ENCODE data around the gene LKAAEAR1.
A peak's percentile ranks its signal among the peaks of the same experiment; 100 is the strongest.

LKAAEAR1 gene

DNA sequence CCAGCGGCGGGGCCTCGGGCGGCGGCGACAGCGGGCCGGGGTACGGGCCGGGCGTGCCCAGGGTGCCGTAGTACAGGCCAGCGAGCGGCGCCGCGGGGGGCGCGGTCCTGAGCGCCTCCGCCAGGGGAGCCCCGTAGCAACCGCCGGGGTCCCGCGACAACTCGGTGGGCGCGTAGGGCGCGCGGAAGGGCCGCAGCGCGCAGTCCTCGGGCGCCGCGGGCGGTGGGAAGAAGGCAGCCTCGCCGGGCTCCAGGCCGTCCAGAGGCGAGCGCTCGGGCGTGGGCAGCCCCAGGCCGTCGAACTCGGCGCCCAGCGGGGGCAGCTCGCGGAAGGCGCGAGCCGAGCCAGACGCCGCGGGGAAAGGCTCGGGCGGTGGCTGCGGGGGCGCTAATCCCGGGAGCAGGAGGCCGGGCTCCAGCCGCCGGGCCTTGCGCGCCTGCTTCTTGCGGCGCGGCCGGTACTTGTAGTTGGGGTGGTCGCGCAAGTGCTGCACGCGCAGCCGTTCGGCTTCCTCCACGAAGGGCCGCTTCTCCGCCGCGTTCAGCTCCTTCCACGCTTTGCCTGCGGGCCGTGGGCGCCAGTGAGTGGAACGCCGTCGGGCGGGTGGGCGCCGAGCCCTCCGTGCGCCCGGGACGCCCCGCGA lies 35.7 kb downstream of the LKAAEAR1 start:
- no peak for DNase-seq

DNA sequence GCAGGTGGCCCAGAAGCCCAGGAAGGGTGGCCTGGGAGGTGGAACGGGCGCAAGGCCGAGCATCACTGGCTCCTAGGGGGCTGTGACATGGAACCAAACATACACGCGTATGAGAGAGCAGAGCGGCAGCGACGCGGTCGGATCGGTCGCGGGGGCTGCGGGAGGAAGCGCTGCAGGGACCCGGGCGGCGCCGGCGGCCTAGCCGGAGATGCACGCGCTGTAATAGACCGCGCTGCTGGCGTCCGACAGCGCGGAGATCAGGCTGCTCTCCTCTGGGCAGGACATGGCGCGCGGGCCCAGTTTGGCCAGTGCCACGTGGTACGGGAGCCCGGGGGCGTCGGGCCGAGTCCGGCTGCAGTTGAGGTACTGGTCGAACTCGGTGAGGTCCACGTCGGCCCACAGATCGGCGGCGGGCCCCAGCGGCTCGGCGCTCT lies 36.2 kb downstream of the LKAAEAR1 start:
- DNase-seq: no peak

GRCh38 chr20:64047046-64047389 lies 37.2 kb downstream of the LKAAEAR1 start:
- DNase-seq: no peak

DNA sequence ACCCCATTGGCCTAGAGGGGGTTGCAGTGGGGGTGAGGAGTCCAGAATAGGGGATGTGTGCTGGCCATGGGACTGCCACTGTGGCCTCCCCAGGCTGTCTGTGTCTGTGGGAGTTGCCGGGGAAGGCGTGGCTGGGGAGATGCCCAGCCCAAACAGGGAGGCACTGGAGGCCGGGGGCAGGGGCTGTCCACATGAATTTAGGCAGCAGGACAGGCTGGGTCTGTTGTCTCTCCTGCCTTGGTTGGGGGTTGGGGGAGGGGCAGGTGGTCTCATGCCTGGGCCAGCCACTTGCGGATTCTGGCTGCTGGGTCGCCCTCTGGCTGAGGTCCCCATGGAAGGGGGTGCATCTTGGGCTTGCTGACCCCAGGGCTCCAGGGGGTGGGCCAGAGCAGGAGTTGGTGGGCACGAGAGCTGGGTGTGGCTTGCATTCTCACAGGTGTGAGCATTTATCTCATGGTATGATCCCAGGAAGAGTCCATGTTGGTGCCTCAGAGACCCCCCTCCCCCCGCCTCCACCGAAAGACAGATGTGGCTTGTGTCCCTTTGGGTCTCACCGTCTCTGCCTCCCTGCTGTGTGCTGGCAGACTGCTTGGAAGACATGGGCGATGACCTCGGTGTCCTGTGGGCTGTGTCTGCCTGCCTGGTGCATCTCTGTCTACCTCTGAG lies 38.7 kb downstream of the LKAAEAR1 start:
- no peak for DNase-seq

GRCh38 chr20:64044484-64045247 lies 39.5 kb downstream of the LKAAEAR1 start:
- DNase-seq: no peak

- DNase-seq: no peak
These were observed 40.4 kb downstream of the LKAAEAR1 start for GRCh38 chr20:64043768-64044167.

DNA sequence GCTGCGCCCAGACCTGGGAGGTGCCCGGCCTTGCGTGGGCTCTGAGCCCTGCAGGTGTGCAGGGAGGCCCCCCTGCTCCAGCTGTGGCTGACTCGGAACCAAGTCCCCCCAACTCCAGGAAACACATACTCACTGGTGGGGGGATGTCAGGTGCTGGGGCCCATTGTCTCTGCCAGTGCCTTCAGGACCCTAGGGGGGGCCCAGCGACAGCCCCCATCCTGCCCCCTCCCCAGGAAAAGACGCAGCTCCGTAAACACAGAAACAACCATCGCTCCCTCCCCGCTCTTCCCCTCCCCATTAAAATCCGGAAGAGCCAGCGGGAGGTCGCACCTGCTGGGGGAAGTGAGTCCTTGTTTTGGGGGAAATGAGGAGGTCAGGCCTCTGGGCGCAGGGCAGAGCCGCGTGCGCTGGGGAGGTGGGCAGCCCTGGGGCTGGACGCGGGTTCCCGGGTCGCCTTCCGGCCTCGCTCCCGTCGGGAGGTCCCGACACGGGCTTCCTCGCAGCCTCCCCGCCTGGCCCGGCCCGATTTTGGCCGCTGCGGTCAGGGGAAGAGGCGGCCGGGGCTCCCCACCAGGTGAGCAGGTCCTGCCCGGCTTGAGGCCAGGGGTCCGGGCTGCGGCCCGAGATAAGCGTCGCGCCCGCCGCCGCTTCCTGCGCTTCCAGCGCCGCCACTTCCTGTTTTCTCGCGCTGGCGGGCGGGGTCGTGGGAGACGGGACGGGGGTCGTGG lies 42.0 kb downstream of the LKAAEAR1 start:
- peak; percentile 21 for DNase-seq

- no peak for DNase-seq
These were observed 42.5 kb downstream of the LKAAEAR1 start for GRCh38 chr20:64041781-64042053.

GRCh38 chr20:64041040-64041780 lies 43.0 kb downstream of the LKAAEAR1 start:
- no peak for DNase-seq

DNA sequence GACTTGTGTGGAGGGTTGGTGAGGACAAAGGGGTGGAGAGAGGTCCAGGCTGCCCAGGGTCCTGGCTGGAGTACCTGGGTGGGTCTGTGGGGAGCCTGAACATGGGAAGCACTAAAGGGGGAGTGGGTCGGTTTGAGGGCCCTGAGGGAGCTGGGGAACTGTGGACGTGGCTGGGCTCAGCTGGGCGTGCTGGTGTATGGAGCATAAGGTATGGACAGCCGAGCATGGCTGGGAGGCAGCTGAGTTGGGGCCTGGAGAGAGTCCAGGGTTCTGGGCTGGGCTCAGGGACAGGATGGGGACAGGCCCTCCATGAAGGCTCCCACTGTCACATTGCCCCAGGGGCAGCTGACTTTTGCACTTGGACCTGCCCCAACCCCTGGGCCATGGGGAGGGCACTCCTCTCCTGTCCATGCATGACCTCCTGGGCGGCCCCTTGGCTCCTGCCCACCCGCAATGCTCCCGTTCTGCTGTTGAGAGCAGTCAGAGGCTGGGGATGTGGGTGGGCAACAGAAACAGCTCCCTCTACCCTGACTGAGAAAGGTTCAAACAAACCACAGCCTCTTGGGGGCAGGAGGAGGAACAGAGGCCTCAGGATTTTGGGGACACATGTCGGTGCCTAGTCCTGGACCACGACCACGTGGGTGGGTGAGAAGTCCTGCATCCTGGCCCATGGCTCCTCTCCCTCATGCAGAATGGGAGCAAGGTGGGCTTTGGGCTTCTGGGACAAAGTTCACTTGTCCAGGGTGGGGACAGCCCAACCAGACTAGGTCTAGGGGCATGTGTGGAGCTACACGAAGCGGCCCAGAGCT lies 43.8 kb downstream of the LKAAEAR1 start:
- no peak for DNase-seq

DNA sequence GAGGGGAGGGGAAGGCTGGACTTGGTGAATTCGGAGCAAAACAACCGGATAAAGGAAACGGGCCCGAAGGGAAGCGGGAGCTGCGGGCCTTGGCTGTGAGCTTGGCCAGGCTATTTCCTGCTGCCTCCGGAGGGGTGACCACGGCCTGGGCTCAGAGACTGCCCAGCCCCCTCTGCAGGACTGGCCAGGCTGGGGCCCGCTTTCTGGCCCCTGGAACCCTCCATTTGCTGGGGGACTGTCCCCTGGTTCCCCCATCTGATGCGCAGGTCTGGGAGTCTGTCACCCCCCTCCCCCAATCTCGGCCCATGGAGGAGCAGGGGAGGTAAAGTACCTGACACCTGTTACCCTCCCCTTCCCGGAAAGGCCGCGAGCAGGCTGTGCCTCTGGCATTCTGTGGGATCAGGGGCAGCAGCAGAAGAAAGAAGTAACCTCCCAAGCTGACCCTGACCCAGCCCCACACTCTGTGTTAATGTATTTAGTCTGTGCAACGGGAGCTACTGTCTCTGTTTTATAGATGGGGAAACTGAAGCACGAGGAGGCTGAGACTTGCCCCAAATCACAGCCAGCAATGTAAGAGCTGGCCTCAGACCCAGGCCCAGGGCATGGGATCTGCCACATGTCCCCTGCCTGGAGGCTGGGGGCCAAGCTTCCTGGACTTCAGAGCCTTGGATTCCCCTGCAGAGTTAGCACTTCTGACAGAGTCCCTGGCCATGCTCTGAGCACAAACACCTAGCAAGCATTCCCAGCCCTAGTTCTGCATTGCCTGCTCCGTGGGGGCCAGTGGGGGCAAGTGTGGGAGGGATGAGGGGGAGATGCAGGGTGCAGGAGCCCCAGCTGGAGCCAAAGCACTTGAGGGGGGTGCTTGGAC lies 44.7 kb downstream of the LKAAEAR1 start:
- DNase-seq: no peak

DNA sequence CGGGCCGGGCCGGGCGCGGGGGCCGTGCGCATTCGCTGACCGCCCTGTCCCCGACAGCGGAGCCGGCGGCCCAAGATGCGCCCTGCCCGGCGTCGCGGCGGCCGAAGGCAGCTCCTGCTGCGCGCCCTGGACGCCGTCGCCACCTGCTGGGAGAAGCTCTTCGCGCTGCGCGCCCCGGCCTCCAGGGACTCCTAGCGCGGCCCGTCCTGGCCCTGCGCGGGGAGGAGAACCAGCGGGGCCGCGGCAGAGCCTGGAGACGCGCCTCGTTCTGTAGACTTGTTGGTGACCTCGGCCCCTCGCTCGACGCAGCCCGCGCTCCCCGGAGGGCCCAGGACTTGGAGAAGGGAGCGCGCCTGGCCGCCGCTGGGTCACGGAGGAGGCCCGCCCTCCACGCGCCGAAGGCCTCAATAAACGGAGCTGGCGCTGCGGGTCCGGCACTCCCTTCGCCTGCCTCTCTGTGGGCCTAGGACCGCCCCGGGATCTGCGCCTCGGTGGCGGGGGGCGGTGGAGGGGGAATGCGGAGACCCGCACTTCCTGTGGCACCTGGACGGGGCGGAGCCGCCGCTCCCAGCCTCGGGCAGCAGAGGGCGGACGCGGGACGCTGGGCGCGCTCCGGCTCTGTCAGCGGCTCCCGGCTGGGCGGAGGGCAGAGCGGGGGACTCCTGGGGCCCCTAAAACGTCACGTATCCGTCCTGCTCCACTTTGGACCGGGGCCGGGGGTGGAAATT lies 45.5 kb downstream of the LKAAEAR1 start:
- peak; percentile 75 for DNase-seq

DNA sequence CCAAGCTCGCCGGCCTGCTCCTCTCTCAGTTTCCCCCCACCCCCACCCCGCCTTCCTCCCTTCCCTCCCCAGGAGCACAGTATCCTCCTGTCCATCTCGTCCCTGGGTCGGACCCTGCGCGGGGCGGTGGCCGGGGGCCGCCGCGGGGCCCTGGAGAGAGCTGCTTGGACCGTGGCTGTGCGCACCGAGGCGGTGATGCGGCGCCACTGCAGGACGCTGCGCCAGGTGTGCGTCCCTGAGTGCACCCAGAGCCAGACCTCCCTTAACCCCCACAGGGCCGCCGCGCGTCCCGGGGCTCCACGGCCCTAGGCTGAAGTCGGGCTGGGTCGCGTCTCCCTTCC lies 46.0 kb downstream of the LKAAEAR1 start:
- DNase-seq: no peak

DNA sequence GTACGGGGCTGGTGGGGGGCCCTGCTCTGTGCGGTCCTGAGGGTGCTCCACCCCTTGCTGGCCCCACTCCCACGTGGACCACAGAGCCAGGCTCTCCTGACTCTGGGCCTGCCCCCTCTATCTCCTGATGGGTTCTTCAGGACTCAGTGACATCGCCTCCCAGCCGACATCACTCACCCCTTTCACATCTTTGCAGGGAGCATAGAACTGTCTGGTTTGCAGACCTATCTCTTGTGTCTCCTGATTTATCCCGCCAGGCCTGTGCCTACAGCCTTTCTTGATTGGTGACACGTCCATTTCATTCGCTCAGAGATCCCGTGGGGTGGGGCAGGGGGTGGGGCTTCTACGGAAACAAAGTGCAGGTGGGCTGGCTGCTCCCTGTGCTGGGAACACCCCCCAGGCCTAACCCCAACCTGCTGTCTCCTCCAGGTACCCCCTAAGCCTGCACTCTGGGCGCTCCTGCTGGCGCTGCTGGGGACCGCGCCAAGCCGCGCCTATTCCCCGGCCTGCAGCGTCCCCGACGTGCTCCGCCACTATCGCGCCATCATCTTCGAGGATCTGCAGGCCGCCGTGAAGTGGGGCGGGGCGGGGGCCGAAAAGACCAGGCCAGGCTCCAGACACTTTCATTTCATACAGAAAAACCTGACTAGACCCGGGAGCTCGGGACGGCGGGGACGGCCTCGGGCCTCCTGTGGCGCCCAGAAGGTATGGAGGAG lies 46.5 kb downstream of the LKAAEAR1 start:
- DNase-seq: no peak

- DNase-seq: no peak
These were observed 47.0 kb downstream of the LKAAEAR1 start for GRCh38 chr20:64037199-64037497.

- no peak for DNase-seq
These were observed 47.6 kb downstream of the LKAAEAR1 start for GRCh38 chr20:64036346-64037198.

- DNase-seq: no peak
These were observed 48.3 kb downstream of the LKAAEAR1 start, which contains the start of gene C20orf204 for GRCh38 chr20:64035933-64036345. C20orf204 (plus strand) TSS chr20:64036182; CDS start chr20:64036324, 142 bp downstream.

GRCh38 chr20:64035066-64035932 lies 48.9 kb downstream of the LKAAEAR1 start:
- DNase-seq: no peak

All from suppressor macrophage treated with lipopolysaccharide for 4 hours (primary cell).